Measurements from ENCODE around the gene ZNF224. TPM values are rescaled to one million over a fixed set of nuclear protein-coding genes. Genes with fewer than 3 reads are reported as not detected.

ZNF224 gene
- polyA plus RNA-seq, 1 donor = 15.3 TPM

- DNase-seq = no peak
Measured at GRCh38 chr19:44131955-44132354, 37.8 kb downstream of the ZNF224 start.

DNA sequence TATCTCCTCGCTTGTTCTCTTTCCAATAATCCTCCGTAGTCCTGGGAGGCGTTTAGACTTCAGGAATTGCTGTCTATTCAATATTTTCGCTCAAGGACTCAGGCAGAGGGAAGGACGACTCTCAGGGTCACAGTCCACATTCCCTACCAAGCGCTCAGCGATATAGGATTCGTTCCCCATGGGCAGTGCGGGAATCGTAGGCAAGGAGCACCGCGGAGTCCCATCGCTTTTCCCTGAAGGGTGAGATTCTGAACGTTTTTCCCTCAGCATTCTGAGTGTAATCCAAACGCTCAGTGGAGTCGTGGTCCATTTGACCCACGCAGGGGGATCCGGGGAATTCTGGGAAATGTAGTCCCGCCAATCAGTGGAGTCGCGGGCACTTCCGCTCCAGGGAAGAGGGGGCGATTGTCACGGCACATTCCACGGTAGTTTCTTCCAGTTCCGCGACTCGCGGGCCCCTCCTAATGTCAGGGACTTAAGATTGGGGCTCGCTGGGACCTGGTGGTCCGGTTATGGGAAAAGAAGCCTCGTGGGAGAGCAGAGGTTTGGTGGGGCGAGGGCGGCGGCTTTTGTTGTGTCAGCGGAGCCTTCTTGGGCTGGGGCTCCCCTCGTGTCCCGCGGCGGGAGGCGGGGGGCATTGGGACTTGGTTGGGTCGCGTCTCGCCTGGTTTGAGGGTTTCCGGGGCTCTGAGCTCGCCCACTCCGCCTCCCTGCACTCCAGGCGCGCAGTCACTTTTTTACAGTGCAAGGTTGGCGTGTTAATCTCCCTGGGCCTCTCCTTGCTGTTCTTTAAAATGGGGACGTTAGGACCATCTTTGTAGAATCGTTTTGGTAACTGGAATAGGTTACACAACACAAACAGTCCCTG is 47.3 kb downstream of the ZNF224 start, which contains the start of gene ZNF234:
TSS of gene ZNF234 (plus strand) at position 364 of the 868 bp plus-strand sequence. CDS start 3,079 bp downstream, outside the sequence.
- DNase-seq = peak; percentile 90

- peak; percentile 6 for DNase-seq
Measured at GRCh38 chr19:44142059-44142433, 47.9 kb downstream of the ZNF224 start.

DNA sequence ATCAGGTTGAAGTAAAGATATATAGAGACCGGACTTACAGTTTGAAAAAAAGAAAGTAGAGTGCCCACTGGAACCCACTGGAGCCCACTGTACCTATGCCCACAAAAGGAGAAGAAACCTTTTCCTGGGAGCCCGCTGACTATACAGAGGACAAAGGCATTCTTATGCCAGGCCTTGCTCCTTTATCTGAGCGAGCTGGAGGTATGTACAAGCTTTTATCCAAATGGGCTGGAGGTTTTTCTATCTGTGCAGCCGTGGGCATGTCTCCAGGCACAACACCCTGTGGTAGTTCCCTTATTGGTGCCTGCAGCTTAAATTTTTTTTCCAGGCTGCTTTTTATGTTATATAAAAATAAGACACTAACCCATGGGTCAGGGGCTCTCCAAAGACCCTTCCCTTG is 55.6 kb downstream of the ZNF224 start:
- no peak for DNase-seq

GRCh38 chr19:44151491-44151890 is 57.3 kb downstream of the ZNF224 start:
- DNase-seq = no peak

- no peak for DNase-seq
Measured at GRCh38 chr19:44156475-44156874, 62.3 kb downstream of the ZNF224 start.

Other genes starting within 250 kb of the ZNF224 start
- gene ZNF404, start 210.4 kb upstream of the ZNF224 start, polyA plus RNA-seq (ENCODE audit: insufficient read length) = 8.6 TPM
- gene ZNF45, start 159.1 kb upstream of the ZNF224 start, polyA plus RNA-seq (ENCODE audit: insufficient read length) = 15.3 TPM
- gene ZNF221, start 143.1 kb upstream of the ZNF224 start, polyA plus RNA-seq (ENCODE audit: insufficient read length) = 3.0 TPM
- 7.2 TPM for gene ZNF155, start 110.2 kb upstream of the ZNF224 start, polyA plus RNA-seq (ENCODE audit: insufficient read length)
- gene ZNF230, start 91.4 kb upstream of the ZNF224 start, polyA plus RNA-seq (ENCODE audit: insufficient read length) = 2.1 TPM
- gene ZNF222, start 69.0 kb upstream of the ZNF224 start, polyA plus RNA-seq (ENCODE audit: insufficient read length) = 3.3 TPM
- gene ZNF223, start 42.3 kb upstream of the ZNF224 start, polyA plus RNA-seq (ENCODE audit: insufficient read length) = 3.5 TPM
- gene ZNF284, start 22.2 kb upstream of the ZNF224 start, polyA plus RNA-seq (ENCODE audit: insufficient read length) = 2.9 TPM
- 4.5 TPM for gene ZNF225, start 19.0 kb downstream of the ZNF224 start, polyA plus RNA-seq (ENCODE audit: insufficient read length)
- 9.6 TPM for gene ZNF234, start 47.2 kb downstream of the ZNF224 start, polyA plus RNA-seq (ENCODE audit: insufficient read length)
- 13.0 TPM for gene ZNF226, start 70.7 kb downstream of the ZNF224 start, polyA plus RNA-seq (ENCODE audit: insufficient read length)
- gene ZNF227, start 118.2 kb downstream of the ZNF224 start, polyA plus RNA-seq (ENCODE audit: insufficient read length) = 11.9 TPM
- 3.1 TPM for gene ZNF233, start 165.5 kb downstream of the ZNF224 start, polyA plus RNA-seq (ENCODE audit: insufficient read length)
- 7.6 TPM for gene ZNF235, start 210.7 kb downstream of the ZNF224 start, polyA plus RNA-seq (ENCODE audit: insufficient read length)

All from hindlimb muscle (tissue), 1 donor.